HepG2 (cell line): Measurements from ENCODE around the gene MTCL1. TPM values are rescaled to one million over a fixed set of nuclear protein-coding genes. Genes with fewer than 3 reads are reported as not detected.

Source experiments
- ATAC-seq: fragments of 200-7000 bp; cut with Tn5 transposase; 3 replicates; pipeline ENCODE4 v1.9.1; 2020; ENCODE audit warnings: mild to moderate bottlenecking, moderate library complexity
- BruUV-seq: library from RNA; stranded (reverse); fragments of 400-500 nt; replicated peaks from 2 replicates; lab custom pipeline; 2021; lab: Mats Ljungman, UMichigan
- CTCF ChIA-PET: fragments of 300-600 bp; formaldehyde crosslinking; extraction: SDS; loops from one replicate; lab custom pipeline; 2021; ENCODE audit warnings: low total read pairs, inconsistent platforms, low intra/inter-chr PET ratio; lab: Yijun Ruan, JAX
- POLR2A ChIA-PET: fragments of 350-600 bp; sonication (Branson Sonifier 250); formaldehyde crosslinking; loops from one replicate; lab custom pipeline; 2020; ENCODE audit warnings: antibody characterized with exemption, inconsistent platforms; lab: Yijun Ruan, JAX
- DNase-seq: peaks from one replicate; pipeline ENCODE4 v3.0.0-alpha.2; 2015; ENCODE audit warnings: low spot score
- FAIRE-seq: peaks from 3 replicates; lab custom pipeline; 2011; peaks lifted over from hg19 to GRCh38; lab: Jason Lieb, UNC
- H2AFZ ChIP-seq: one replicate; pipeline ENCODE4 v1.6.1; 2011; ENCODE audit warnings: low read length, inconsistent platforms
- H3K27ac ChIP-seq: fragments of 300-600 bp; 3 replicates; pipeline ENCODE4 v1.8.0; 2011; ENCODE audit warnings: mixed run types, mild to moderate bottlenecking, mixed read lengths, low read length, inconsistent platforms; ENCODE audit not compliant: insufficient read depth; ENCODE audit errors: extremely low read length
- H3K27me3 ChIP-seq, 2 experiments: fragments of 200-600 bp in 1 of 2; 2 replicates in 1 of 2; 3 replicates in 1 of 2; pipeline versions ENCODE4 v1.6.0 to v1.8.0; 2011; ENCODE audit warnings: low read length in 2 of 2, mild to moderate bottlenecking in 2 of 2, moderate library complexity in 2 of 2, inconsistent platforms in 1 of 2; ENCODE audit not compliant: insufficient read depth in 2 of 2, control insufficient read depth in 1 of 2
- H3K36me3 ChIP-seq, 2 experiments: fragments of 200-600 bp in 1 of 2; replicated peaks in 1 of 2; 2 replicates in 1 of 2; 3 replicates in 1 of 2; pipeline versions ENCODE4 v1.5.1 to v1.8.0; 2011; ENCODE audit warnings: low read length in 2 of 2, inconsistent platforms in 1 of 2; ENCODE audit not compliant: insufficient read depth in 2 of 2, control insufficient read depth in 1 of 2
- H3K4me1 ChIP-seq: 2 replicates; pipeline ENCODE4 v1.5.1; 2012; ENCODE audit warnings: low read length, inconsistent platforms; ENCODE audit not compliant: insufficient read depth
- H3K4me2 ChIP-seq: 2 replicates; pipeline ENCODE4 v1.6.0; 2011; ENCODE audit warnings: low read depth, low read length, inconsistent platforms
- H3K4me3 ChIP-seq, 3 experiments: fragments of 200-600 bp in 1 of 3; sonication (generic), shearing (Covaris generic) in 1 of 3; replicated peaks in 1 of 3; 2 replicates each; pipeline ENCODE4 v1.5.1; 2011 to 2016; ENCODE audit warnings: low read length in 3 of 3, inconsistent platforms in 2 of 3, low read depth in 2 of 3, mild to moderate bottlenecking in 2 of 3, control low read depth in 1 of 3, mixed read lengths in 1 of 3; ENCODE audit not compliant: insufficient read depth in 1 of 3
- H3K79me2 ChIP-seq: one replicate; pipeline ENCODE4 v1.6.1; 2011; ENCODE audit warnings: low read length, inconsistent platforms; ENCODE audit not compliant: insufficient read depth
- H3K9ac ChIP-seq: 2 replicates; pipeline ENCODE4 v1.6.0; 2011; ENCODE audit warnings: mild to moderate bottlenecking, low read depth, low read length, inconsistent platforms; ENCODE audit not compliant: insufficient read depth
- H3K9me3 ChIP-seq: 2 replicates; pipeline ENCODE4 v1.5.1; 2012; ENCODE audit warnings: mild to moderate bottlenecking, low read length
- H4K20me1 ChIP-seq: 2 replicates; pipeline ENCODE4 v1.6.0; 2011; ENCODE audit warnings: inconsistent platforms, mild to moderate bottlenecking, low read length, moderate library complexity; ENCODE audit not compliant: insufficient read depth
- AGO2 ChIP-seq: fragments of 200-400 bp; formaldehyde crosslinking; optimal IDR thresholded peaks from 2 replicates; pipeline ENCODE3; 2017; ENCODE audit warnings: mild to moderate bottlenecking, low read depth, low read length, moderate library complexity
- BRCA1 ChIP-seq: sonication (generic); formaldehyde crosslinking; IDR thresholded peaks from 2 replicates; pipeline ENCODE4 v1.4.0; 2020; ENCODE audit warnings: missing genetic modification reagents
- EEA1 ChIP-seq: sonication (generic); formaldehyde crosslinking; IDR thresholded peaks from 2 replicates; pipeline ENCODE4 v1.5.1; 2020; ENCODE audit warnings: mild to moderate bottlenecking, missing genetic modification reagents, borderline replicate concordance
- HHEX ChIP-seq: IDR thresholded peaks from 2 replicates; pipeline ENCODE4 v1.6.1; 2016; ENCODE audit warnings: control low read depth
- HOXA9 ChIP-seq: sonication (generic); formaldehyde crosslinking; IDR thresholded peaks from 2 replicates; pipeline ENCODE4 v1.8.1; 2022; ENCODE audit warnings: missing genetic modification reagents, mild to moderate bottlenecking, moderate library complexity, borderline replicate concordance
- JUND ChIP-seq: sonication (generic); formaldehyde crosslinking; IDR thresholded peaks from 2 replicates; pipeline ENCODE4 v1.8.0; 2022; ENCODE audit warnings: mild to moderate bottlenecking, missing genetic modification reagents
- MEIS2 ChIP-seq: sonication (generic); formaldehyde crosslinking; IDR thresholded peaks from 2 replicates; pipeline ENCODE4 v1.9.0; 2021; ENCODE audit warnings: mild to moderate bottlenecking, missing genetic modification reagents
- MTA3 ChIP-seq: sonication (generic); formaldehyde crosslinking; IDR thresholded peaks from 2 replicates; pipeline ENCODE4 v1.4.0; 2020; ENCODE audit warnings: missing genetic modification reagents
- NFE2L2 ChIP-seq: fragments of 150-350 bp; IDR thresholded peaks from 2 replicates; pipeline ENCODE4 v1.6.1; 2014; ENCODE audit warnings: low read length
- PCBP1 ChIP-seq: fragments of 200-400 bp; formaldehyde crosslinking; IDR thresholded peaks from 2 replicates; pipeline ENCODE4 v1.6.1; 2017; ENCODE audit warnings: mild to moderate bottlenecking, low read depth, low read length, borderline replicate concordance
- REXO4 ChIP-seq: sonication (generic); formaldehyde crosslinking; IDR thresholded peaks from 2 replicates; pipeline ENCODE4 v1.8.0; 2022; ENCODE audit warnings: missing genetic modification reagents, mild to moderate bottlenecking, borderline replicate concordance
- STAG1 ChIP-seq: sonication (generic); formaldehyde crosslinking; IDR thresholded peaks from 2 replicates; pipeline ENCODE4 v1.4.0; 2020; ENCODE audit warnings: missing genetic modification reagents
- ZFP91 ChIP-seq: sonication (generic); formaldehyde crosslinking; IDR thresholded peaks from 2 replicates; pipeline ENCODE4 v1.9.0; 2022; ENCODE audit warnings: missing genetic modification reagents, mild to moderate bottlenecking, borderline replicate concordance
- ZNF138 ChIP-seq: sonication (generic); formaldehyde crosslinking; IDR thresholded peaks from 2 replicates; pipeline ENCODE4 v1.5.0; 2020; ENCODE audit warnings: mild to moderate bottlenecking, low read depth, missing genetic modification reagents
- ZNF264 ChIP-seq: sonication (generic); formaldehyde crosslinking; IDR thresholded peaks from 2 replicates; pipeline ENCODE4 v1.4.0; 2020; ENCODE audit warnings: missing genetic modification reagents
- ZNF549 ChIP-seq: sonication (generic); formaldehyde crosslinking; IDR thresholded peaks from 2 replicates; pipeline ENCODE4 v1.5.0; 2020; ENCODE audit warnings: missing genetic modification reagents
- ZNF569 ChIP-seq: sonication (generic); formaldehyde crosslinking; IDR thresholded peaks from 2 replicates; pipeline ENCODE4 v1.5.0; 2020; ENCODE audit warnings: mild to moderate bottlenecking, missing genetic modification reagents, moderate library complexity, borderline replicate concordance
- ZNF724P ChIP-seq: sonication (generic); formaldehyde crosslinking; IDR thresholded peaks from 2 replicates; pipeline ENCODE4 v1.8.0; 2022; ENCODE audit warnings: missing genetic modification reagents, borderline replicate concordance
- WGBS: methylation state at CpG from one replicate; pipeline ENCODE4 v1.1.6; 2017; ENCODE audit warnings: low lambda C conversion rate; 5-methylcytosine and 5-hydroxymethylcytosine counted together
- in situ Hi-C: cut with HindIII; loops from 2 replicates; pipeline ENCODE4 v1.10.0; 2017; ENCODE audit warnings: low pct_unique_long_range_greater_than_20kb; ENCODE audit not compliant: extremely low pct_ligation_motif_present
- intact Hi-C: fragments of 100-400 bp; cut with micrococcal nuclease; formaldehyde crosslinking; loops from one replicate; pipeline ENCODE4 v1.10.0; 2022; ENCODE audit not compliant: unreplicated experiment
- polyA plus RNA-seq, 8 experiments: library from polyadenylated mRNA; depleted of rRNA in 3 of 8; stranded (reverse) in 7 of 8; unstranded in 1 of 8; fragments of >200 nt; fragmentation: Illumina TruSeq in 4 of 8; extraction: Trizol in 4 of 8; gene quantifications; 2 replicates each; pipeline versions ENCODE4 v1.2.1 to v1.2.3, GENCODE V29; 2011 to 2016; ENCODE audit warnings: low read depth in 4 of 8, missing spikeins in 1 of 8, mixed read lengths in 1 of 8; ENCODE audit not compliant: insufficient read depth in 1 of 8
- total RNA-seq, 5 experiments: library from RNA; depleted of rRNA; stranded (reverse); fragments of >200 nt; fragmentation: Illumina TruSeq; extraction: Trizol; gene quantifications; 2 replicates each; pipeline ENCODE4 v1.2.3, GENCODE V29; 2016; ENCODE audit warnings: low read depth in 1 of 5

Gene MTCL1
- total and polyA plus RNA-seq, 2 of the 13 experiments (the other 11 are each of a cell fraction or from before 2014, with no cell fraction given) = 3.1 to 3.2 TPM

DNA sequence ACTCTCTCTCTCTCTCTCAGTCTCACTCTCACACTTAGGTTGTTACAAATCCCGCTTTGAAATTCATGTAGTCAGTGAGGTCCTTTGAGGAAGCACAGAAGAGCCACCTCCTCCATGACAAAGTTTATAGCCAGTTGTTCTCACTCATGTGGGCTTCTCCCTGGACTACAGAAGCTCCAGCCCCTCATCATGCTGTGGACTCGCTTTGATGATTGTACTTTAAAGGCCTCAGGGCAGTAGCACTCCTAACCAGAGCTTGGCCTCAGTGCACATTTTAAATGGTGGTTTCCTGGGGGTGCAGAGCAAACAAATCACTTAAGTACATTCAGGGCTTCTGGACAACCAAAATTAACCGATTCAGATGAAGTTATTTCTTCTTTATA lies 115.7 kb downstream of the MTCL1 start:
- CTCF ChIA-PET = no interaction called here
- BruUV-seq = no TSS peak
- in situ Hi-C loops = no loop called here

DNA sequence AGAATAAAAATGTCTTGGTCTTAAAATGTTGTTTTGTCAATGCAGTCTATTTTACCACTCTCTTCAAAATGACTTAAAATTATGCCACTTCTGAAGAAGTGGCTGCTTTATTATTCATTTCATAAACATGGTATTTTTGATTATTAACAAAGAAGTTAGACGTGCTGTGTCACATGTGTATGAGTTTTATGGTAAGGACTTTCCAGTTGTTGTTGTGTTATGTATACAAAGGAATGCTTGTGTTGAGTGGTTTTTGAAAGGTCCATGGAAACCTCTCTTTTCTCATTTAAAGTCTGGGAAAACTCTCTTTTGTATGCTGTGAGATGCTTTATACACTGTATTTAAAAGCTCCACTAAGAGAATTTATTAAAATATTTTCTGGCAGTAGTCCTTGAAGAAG lies 116.2 kb downstream of the MTCL1 start:
- BruUV-seq = no TSS peak
- Histone ChIP-seq H3K4me1 (no peaks in the 10 kb centered on the region), H3K27me3 (no peaks in the 10 kb centered on the region), H2AFZ (no peak overlapping the region), H3K36me3 (no peaks in the 10 kb centered on the region), H3K4me2 (no peak overlapping the region), H3K9ac (no peak overlapping the region), H3K9me3 (no peaks in the 10 kb centered on the region), H3K27ac (no peak overlapping the region), H4K20me1 (no peaks in the 10 kb centered on the region), H3K4me3 (no peak overlapping the region), H3K79me2 (no peaks in the 10 kb centered on the region)
- in situ Hi-C loops (no loop called here), intact Hi-C loops (no loop called here)
- WGBS = 100% methylated on average over 1 of the region's 1 CpG
- ChIA-PET POLR2A (no interaction called here), CTCF (no interaction called here)
- TF ChIP-seq NFE2L2 = no peak
- TF ChIP-seq MEIS2 (CRISPR knock-in tag) = no peak
- TF ChIP-seq HOXA9 (CRISPR knock-in tag) = no peak
- no peak for TF ChIP-seq STAG1
- TF ChIP-seq EEA1 (CRISPR knock-in tag) = no peak
- no peak for TF ChIP-seq ZFP91 (CRISPR knock-in tag)
- TF ChIP-seq JUND = no peak
- no peak for TF ChIP-seq ZNF724P
- TF ChIP-seq REXO4 (CRISPR knock-in tag) = no peak
- TF ChIP-seq ZNF264 = no peak
- TF ChIP-seq AGO2 = no peak
- TF ChIP-seq PCBP1 = no peak
- no peak for TF ChIP-seq MTA3 (CRISPR knock-in tag)
- no peak for TF ChIP-seq BRCA1 (CRISPR knock-in tag)
- TF ChIP-seq ZNF549 = no peak
- DNase-seq (no peak), FAIRE-seq (no peak), ATAC-seq (no peak)

More for the DNA sequence above, 115.7 kb downstream of the MTCL1 start:
- no peaks in the 10 kb centered on the region for H3K9me3 ChIP-seq
- no peak overlapping the region for H2AFZ ChIP-seq
- DNase-seq (no peak), FAIRE-seq (no peak), ATAC-seq (no peak)
- no peak overlapping the region for H3K4me3 ChIP-seq
- 63% methylated on average over 3 of the region's 3 CpGs for WGBS
- no peak overlapping the region for H3K27ac ChIP-seq
- no peak overlapping the region for H3K4me2 ChIP-seq
- H3K27me3 ChIP-seq = no peaks in the 10 kb centered on the region
- POLR2A ChIA-PET = no interaction called here
- H4K20me1 ChIP-seq = no peaks in the 10 kb centered on the region
- no peak overlapping the region for H3K9ac ChIP-seq
- H3K36me3 ChIP-seq = no peaks in the 10 kb centered on the region
- intact Hi-C loops = no loop called here
- H3K4me1 ChIP-seq = no peaks in the 10 kb centered on the region
- TF ChIP-seq ZNF569 (CRISPR knock-in tag) (no peak), ZNF138 (CRISPR knock-in tag) (no peak), HHEX (CRISPR knock-in tag) (no peak)
- H3K79me2 ChIP-seq = no peaks in the 10 kb centered on the region
